ENCODE data around the gene DEGS2. TPM values are rescaled to one million over a fixed set of nuclear protein-coding genes. Genes with fewer than 3 reads are reported as not detected.

Gene DEGS2
- total RNA-seq, 1 donor from 2014 or later, result 2.5 TPM

DNA sequence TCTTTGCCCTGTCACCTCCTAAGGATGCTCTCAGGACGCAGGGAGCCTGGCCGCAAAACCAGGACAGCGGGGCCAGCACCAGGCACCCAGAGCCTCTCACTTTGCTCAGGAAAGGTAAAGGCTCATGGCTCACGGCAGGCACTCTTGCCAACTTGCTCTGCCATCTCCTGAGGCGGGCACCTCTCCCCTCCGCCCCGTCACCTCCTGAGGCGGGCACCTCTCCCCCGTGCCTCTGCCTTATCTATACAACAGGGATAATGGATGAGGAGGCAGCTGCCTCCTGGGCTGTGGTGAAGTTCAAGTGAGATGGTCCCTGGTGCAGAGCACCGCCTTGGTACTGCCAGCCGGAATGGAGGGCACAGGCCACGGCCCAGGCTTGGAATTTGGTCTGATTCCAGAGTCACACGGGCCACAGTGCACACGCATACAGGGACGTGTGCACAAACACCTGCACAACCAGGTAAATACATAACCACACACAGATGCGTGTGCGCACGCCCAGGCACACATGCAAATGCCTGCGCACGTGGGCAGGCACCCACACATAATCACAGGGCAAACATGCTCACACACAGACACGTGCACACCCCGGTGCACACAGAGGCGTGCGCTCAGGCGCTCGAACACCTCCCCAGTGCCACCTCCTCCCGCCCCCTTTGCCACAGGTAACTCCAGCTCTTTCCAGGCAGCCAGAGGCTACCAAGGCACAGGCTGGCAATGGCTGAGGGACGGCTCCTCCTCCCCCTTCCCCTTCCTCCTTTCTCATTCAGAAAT lies 11.6 kb downstream of the DEGS2 start:
- peaks cover 17% of the 10 kb centered on the region for H3K36me3 Mint-ChIP-seq (ENCODE audit: low read depth)
- no peaks in the 10 kb centered on the region for H3K27me3 Mint-ChIP-seq
- H3K4me1 Mint-ChIP-seq, result peaks cover 29% of the 10 kb centered on the region
- H3K4me3 Mint-ChIP-seq, result peak overlapping the region; percentile 8
- TF ChIP-seq, protein P1, sequence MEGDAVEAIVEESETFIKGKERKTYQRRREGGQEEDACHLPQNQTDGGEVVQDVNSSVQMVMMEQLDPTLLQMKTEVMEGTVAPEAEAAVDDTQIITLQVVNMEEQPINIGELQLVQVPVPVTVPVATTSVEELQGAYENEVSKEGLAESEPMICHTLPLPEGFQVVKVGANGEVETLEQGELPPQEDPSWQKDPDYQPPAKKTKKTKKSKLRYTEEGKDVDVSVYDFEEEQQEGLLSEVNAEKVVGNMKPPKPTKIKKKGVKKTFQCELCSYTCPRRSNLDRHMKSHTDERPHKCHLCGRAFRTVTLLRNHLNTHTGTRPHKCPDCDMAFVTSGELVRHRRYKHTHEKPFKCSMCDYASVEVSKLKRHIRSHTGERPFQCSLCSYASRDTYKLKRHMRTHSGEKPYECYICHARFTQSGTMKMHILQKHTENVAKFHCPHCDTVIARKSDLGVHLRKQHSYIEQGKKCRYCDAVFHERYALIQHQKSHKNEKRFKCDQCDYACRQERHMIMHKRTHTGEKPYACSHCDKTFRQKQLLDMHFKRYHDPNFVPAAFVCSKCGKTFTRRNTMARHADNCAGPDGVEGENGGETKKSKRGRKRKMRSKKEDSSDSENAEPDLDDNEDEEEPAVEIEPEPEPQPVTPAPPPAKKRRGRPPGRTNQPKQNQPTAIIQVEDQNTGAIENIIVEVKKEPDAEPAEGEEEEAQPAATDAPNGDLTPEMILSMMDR (IDR thresholded peaks at IDR 0.05), result no peak
- POLR2A ChIA-PET, result interaction anchor here (0.6 to 1.9 kb wide), 4 partner anchors 10 to 86 kb away, joined by 3 to 5 read pairs (median 4); partner anchors contain the start of gene DEGS2
- ATAC-seq (ENCODE audit: low read depth) (peak; percentile 15), DNase-seq (no peak)
- CTCF ChIA-PET, result no interaction called here
- intact Hi-C loops (cut with micrococcal nuclease), result loop anchor here (1.0 kb wide), 2 partner anchors 10 to 44 kb away; no protein-coding TSS in a partner anchor
- peak overlapping the region; percentile 41 for H3K27ac Mint-ChIP-seq
- H3K9me3 Mint-ChIP-seq, result no peaks in the 10 kb centered on the region

DNA sequence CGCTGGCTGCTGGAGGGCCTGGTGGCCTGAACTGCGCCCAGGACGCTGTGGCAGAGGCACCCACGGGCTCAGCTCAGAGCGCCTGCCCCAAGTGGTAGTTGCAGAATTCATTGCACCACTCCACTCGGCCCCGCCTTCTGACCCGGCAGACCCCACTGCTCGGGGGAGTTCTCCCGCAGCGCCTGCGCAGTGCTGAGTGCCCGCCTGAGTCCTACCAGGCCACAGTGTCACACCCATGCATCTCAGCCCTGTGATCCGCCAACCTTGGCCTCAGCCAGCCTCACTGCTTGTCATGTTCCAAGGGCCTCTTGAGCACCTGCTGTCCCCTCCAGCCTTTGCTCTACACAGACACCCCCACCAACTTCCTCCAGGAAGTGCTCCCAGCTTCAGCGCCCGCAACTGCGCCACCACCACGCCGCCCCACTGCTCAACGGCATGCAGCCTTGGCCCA lies 12.2 kb downstream of the DEGS2 start:
- CTCF ChIA-PET, result interaction anchor here (1.0 to 2.2 kb wide), 3 partner anchors 46 to 229 kb away, joined by 3 to 21 read pairs (median 3); partner anchors contain the start of gene WDR25
- H3K27ac Mint-ChIP-seq, result peak overlapping the region; percentile 82
- H3K27me3 Mint-ChIP-seq, result no peaks in the 10 kb centered on the region
- POLR2A ChIA-PET, result interaction anchor here (0.6 to 1.9 kb wide), 4 partner anchors 9 to 74 kb away, joined by 4 to 5 read pairs (median 4); partner anchors contain the start of gene DEGS2
- no peaks in the 10 kb centered on the region for H3K9me3 Mint-ChIP-seq
- ATAC-seq (ENCODE audit: low read depth), result peak; percentile 73
- TF ChIP-seq, protein P1 (IDR thresholded peaks at IDR 0.05), result no peak
- peaks cover 29% of the 10 kb centered on the region for H3K4me1 Mint-ChIP-seq
- intact Hi-C loops (cut with micrococcal nuclease), result loop anchor here (1.0 kb wide), 2 partner anchors 11 to 45 kb away; no protein-coding TSS in a partner anchor
- H3K36me3 Mint-ChIP-seq (ENCODE audit: low read depth), result peaks cover 20% of the 10 kb centered on the region
- H3K4me3 Mint-ChIP-seq, result peak overlapping the region; percentile 68
- DNase-seq, result no peak

DNA sequence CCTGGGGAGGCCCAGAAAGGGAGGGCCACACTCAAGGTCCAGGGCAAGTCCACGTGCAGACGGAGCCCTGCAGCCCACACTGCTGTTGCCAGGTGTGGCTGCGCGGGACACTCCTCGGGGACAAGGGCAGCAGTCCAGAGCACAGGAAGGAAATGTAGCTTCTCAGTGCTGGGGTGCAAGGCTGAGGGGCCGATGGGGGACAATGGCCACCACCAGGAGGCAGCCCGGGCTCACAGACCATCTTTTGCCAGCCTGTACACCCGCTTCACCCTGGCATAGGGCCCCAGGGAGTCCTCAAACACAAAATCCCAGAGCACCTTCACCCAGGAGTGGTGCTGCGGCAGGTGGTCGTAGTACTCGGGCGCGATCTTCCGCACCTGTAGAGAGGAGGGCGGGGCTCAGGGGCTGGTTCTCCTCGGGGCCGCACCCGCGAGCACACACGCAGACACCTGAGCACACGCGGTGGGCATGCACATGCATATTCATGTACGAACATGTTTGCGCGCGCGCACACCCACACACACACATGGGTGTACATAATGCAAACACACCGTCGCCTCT lies 12.8 kb downstream of the DEGS2 start:
- no peak overlapping the region for H3K4me3 Mint-ChIP-seq
- DNase-seq, result no peak
- peak; percentile 40 for ATAC-seq (ENCODE audit: low read depth)
- H3K27me3 Mint-ChIP-seq, result no peaks in the 10 kb centered on the region
- intact Hi-C loops (cut with micrococcal nuclease), result loop anchor here (1.0 kb wide), 2 partner anchors 12 to 46 kb away; no protein-coding TSS in a partner anchor
- H3K27ac Mint-ChIP-seq, result peak overlapping the region; percentile 82
- H3K4me1 Mint-ChIP-seq, result peaks cover 29% of the 10 kb centered on the region
- TF ChIP-seq, protein P1 (IDR thresholded peaks at IDR 0.05), result no peak
- ChIA-PET POLR2A (interaction anchor here (0.7 to 1.9 kb wide), 3 partner anchors 8 to 13 kb away, joined by 4 to 5 read pairs (median 5); partner anchors contain the start of gene DEGS2), CTCF (interaction anchor here (1.0 to 2.2 kb wide), 3 partner anchors 46 to 230 kb away, joined by 3 to 21 read pairs (median 3); partner anchors contain the start of gene WDR25)
- no peaks in the 10 kb centered on the region for H3K9me3 Mint-ChIP-seq
- H3K36me3 Mint-ChIP-seq (ENCODE audit: low read depth), result peaks cover 26% of the 10 kb centered on the region

DNA sequence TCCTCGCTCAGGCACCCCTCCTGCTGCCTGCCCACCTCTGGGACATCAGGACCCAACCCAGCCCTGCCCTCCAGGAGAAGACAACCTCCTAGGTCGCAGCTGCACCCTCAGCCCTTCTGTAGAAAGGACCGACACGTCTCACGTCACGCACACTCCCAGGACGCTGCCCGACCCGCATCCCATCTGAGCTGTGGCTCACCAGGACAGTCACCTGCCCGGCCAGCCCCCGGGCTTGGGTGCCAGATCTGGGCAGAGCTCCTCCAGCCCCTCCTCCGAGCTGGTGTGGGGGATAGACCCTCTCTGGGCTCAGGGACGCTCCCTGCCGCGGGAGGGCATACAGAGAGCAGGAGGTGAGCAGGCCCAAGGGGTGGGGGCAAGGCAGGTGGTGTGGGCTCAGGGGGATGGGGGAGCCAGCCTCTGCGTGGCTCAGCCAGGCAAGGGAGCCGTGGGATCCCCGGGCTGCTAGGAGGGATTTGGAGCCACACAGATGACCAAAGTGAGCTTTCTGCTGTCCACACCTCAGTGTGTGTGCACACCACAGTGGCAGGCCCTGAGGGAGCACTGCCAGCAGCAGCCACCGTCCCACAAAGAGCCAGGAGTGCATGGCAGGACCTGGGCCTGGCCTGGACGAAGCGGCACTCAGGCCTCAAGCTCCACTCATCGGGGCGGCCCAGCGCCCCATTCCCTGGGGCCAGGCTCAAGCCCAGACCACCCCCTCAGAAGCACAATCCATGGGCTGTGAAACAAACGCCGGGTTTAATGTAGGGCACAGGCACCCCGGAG lies 13.6 kb downstream of the DEGS2 start:
- H3K4me3 Mint-ChIP-seq, result no peak overlapping the region
- H3K27me3 Mint-ChIP-seq, result no peaks in the 10 kb centered on the region
- H3K27ac Mint-ChIP-seq, result no peak overlapping the region
- ATAC-seq (ENCODE audit: low read depth), result no peak
- ChIA-PET CTCF (interaction anchor here (1.0 to 2.2 kb wide), 3 partner anchors 47 to 231 kb away, joined by 3 to 21 read pairs (median 3); partner anchors contain the start of gene WDR25), POLR2A (interaction anchor here (1.5 to 1.9 kb wide), 2 partner anchors 8 to 11 kb away, joined by 5 read pairs; no protein-coding TSS in a partner anchor)
- DNase-seq, result no peak
- peaks cover 29% of the 10 kb centered on the region for H3K4me1 Mint-ChIP-seq
- peaks cover 32% of the 10 kb centered on the region for H3K36me3 Mint-ChIP-seq (ENCODE audit: low read depth)
- intact Hi-C loops (cut with micrococcal nuclease), result no loop called here
- H3K9me3 Mint-ChIP-seq, result no peaks in the 10 kb centered on the region
- TF ChIP-seq, protein P1 (IDR thresholded peaks at IDR 0.05), result no peak

Measured in activated B cell treated with CpG ODN at 0.5 μM for 24 hours (primary cell).